Measurements from ENCODE around the gene CHST3.

Gene CHST3

GRCh38 chr10:71995887-71996575 is 31.8 kb downstream of the CHST3 start:
- no peak for DNase-seq

DNA sequence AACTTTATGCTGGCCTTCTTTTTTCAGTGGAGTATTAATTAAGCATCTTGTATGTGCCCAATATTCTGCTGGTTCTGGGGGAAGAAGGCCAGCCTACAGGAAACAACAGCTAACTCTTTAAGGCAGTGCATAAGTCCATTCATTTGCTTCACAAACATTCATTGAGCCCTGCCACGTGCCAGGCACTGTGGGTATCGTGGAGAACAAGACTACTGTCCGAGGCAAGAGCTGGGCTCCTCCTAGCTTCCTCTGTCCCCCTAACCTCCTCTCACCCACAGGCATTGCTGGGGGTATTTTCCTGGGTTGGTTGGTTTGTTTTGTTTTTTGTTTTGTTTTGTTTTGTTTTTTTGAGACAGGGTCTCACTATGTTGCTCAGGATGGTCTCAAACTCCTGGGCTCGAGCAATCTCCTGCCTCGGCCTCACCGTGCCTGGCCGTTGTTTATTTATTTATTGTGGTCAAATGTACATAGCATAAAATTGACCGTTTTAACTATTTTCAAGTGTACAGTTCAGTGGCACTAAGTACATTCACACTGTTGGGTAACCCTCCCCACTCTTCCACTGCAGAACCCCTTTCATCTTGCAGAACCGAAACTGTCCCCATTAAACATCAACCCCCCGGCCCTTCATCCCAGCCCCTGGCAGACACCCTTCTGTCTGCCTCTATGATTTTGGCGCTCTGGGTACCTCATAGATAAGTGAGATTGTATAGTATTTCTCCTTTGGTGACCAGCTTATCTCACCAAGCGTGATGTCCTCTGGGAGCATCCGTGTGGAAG is 32.6 kb downstream of the CHST3 start:
- DNase-seq, result no peak

- no peak for DNase-seq
Measured at GRCh38 chr10:71998119-71998839, 34.1 kb downstream of the CHST3 start.

DNA sequence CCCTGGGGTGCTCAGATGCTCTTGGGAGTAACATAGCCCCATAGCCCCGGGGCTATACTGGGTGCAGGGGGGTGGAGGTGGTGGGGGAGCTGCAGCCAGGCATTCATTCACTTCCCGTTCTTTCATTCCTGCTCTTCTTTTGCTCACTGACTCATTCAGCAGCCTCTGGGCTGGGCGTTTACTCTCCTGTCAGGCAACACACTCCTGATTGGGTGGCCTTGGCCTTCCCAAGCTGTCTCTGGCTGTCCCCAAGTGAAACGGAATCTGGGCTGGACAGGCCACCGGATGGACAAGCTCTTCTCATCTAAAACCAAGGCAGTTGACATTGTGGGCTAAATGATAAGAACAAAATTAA is 34.6 kb downstream of the CHST3 start:
- no peak for DNase-seq

DNA sequence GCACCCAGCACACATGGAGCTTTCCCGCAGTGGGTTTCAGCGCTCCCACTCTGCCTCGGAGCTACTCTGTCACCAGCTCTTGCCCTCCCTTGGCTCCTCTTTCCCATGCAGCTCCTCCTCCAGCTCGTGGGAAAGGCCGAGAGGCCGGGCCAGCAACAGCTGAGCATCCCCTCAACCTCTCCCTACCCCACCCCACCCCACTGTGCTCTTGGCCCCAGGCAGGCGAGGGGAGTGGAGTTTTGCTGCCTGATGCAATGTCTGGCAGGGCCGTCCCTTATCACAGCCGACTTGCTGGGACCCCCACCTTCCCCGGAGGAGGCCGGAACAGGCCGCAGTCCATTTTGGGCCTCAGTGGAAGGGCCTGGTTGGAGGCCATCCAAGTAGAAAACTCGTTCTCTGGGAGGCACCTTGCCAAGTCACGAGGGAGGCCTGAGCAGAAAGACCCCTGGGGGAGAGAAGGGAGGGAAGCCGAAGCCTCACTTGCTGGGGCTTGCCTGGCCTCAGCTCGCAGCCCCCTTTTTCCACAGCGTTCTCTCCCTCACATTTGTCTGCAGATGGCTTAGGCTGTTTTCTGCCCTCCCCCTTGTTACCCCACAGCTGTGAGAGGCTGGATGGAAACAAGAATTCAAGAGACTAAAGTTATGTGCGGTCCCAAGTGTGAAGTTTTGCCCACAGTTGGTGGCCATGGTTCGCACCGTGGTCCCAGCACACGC is 35.3 kb downstream of the CHST3 start:
- no peak for DNase-seq

GRCh38 chr10:72000073-72001032 is 36.2 kb downstream of the CHST3 start:
- no peak for DNase-seq

GRCh38 chr10:72001033-72001395 is 36.8 kb downstream of the CHST3 start:
- DNase-seq, result no peak

GRCh38 chr10:72002354-72003295 is 38.4 kb downstream of the CHST3 start:
- DNase-seq, result no peak

DNA sequence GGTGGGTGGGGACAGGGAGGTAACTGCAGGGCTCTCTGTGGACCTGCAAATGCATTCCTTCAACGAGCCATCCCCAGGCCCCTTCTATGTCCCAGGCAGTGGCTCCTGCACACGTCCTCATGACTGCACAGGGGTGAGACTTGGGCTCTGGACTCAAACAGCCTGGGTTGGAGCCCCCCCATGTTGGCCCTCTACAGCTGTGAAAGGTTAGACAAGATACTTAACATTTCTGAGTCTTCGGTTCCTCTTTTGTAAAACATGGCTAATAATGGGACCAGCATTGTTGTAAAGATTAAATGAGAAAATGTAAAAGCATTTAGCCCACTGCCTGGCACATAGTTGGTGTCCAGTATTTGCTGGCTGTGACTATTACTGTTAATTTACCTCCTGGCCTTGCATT is 41.8 kb downstream of the CHST3 start:
- no peak for DNase-seq

DNA sequence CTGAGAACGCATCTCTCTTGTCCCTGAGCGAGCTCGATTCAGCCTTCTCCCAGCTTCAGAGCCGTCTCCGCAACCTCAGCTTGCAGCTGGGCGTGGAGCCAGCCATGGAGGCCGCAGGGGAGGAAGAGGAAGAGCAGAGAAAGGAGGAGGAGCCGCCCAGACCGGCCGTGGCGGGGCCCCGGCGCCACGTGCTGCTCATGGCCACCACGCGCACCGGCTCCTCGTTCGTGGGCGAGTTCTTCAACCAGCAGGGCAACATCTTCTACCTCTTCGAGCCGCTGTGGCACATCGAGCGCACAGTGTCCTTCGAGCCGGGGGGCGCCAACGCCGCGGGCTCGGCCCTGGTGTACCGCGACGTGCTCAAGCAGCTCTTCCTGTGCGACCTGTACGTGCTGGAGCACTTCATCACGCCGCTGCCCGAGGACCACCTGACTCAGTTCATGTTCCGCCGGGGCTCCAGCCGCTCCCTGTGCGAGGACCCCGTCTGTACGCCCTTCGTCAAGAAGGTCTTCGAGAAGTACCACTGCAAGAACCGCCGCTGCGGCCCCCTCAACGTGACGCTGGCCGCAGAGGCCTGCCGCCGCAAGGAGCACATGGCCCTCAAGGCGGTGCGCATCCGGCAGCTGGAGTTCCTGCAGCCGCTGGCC is 43.2 kb downstream of the CHST3 start:
- DNase-seq, result no peak

DNA sequence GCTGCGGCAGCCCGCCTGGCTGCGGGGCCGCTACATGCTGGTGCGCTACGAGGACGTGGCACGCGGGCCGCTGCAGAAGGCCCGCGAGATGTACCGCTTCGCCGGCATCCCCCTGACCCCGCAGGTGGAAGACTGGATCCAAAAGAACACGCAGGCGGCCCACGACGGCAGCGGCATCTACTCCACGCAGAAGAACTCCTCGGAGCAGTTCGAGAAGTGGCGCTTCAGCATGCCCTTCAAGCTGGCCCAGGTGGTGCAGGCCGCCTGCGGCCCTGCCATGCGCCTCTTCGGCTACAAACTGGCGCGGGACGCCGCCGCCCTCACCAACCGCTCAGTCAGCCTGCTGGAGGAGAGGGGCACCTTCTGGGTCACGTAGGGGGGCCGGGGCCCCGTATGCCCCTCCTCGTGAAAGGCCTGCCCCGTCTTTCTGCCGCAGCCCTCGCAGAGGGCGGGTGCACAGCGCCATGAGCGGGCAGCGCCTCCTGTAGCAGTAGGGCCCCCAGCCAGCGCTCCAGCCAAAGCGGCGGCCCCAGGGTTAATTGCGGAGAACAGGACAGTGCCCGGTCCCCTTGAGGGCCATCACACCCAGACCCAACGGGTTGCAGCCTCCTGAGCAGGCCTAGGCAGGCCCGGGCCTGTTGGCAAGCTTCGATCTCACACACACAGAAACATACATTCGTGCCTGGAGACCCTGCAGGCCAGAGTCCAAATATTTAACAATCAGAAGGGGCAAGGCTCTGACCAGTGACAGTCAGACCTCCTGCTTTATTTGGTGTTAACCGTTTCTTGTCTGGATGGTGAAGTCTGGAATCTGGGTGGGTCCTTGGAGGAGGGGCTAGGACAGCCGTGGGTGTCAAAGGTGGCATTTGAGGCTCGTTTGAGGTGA is 44.1 kb downstream of the CHST3 start:
- DNase-seq, result no peak

- DNase-seq, result no peak
Measured at GRCh38 chr10:72009051-72009424, 44.8 kb downstream of the CHST3 start.

DNA sequence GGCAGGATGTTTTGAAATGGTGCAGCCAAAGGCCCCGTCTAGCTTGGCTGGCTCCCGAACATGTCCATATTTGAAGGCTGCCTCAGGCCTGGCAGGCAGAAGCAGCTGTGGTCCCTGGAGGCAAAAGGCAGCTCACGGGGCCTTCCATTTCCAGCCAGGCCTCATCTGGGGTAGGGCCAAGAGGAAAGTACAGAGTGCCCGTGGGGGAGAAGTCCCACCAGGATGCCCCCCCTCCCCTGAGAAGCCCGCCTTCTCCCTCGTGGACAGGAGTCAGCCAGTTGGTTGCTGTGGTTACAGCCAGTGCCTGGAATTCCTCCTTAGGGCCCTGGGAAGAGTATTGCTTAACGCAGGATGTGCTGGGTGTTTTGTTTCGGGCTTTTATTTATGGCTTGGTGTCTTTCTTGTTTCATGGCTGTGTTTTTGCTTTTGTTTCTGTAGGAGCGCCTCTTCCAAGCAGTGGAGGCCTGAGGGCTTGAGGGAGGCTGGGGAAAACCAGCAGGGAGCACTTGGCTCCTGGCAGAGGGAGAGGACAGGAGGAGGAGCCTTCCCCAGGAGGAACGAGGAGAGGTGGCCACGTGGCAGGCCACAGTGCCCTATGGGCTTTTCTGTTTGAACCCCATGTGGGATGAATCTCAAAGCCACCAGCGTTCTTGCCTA is 45.4 kb downstream of the CHST3 start:
- DNase-seq, result no peak

DNA sequence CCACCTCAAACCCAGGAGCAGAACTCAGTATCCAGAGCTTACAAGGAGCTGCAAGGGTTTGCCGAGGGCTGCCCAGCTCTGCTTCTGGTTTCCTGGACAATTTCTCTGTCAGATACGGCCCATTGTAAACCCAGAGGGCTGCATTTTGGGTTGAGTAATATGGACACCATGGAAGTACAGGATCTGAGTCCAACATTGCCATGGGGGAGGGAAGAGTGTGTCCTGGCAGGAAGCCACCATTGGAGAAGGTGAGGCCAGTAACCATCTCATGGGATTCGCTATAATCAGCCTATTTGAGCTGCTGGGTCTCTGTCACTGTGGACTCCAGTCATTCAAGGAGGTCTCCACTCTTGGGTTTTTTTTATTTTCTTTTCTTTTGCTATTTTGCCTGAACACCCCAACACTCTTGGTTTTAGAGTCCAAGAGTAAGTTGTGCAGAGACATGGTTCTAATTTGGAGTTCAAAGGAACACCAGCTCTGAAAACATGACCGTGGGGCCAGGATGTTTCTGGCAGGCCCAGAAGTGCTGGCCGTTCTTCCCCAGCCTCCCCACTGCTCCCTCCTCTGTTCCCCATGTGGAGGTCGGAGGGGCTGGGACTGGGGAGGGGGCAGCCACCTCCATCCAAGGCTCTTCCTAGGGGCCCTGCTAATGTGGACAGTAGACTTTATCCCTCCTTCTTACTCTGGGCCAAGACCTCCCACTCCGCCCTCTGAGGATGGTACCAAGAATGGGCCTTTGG is 46.2 kb downstream of the CHST3 start:
- DNase-seq, result no peak

- DNase-seq, result no peak
Measured at GRCh38 chr10:72011016-72011415, 46.8 kb downstream of the CHST3 start.

GRCh38 chr10:72011468-72011867 is 47.3 kb downstream of the CHST3 start:
- DNase-seq, result peak; percentile 22

- DNase-seq, result no peak
Measured at GRCh38 chr10:72011976-72012512, 47.8 kb downstream of the CHST3 start.

DNA sequence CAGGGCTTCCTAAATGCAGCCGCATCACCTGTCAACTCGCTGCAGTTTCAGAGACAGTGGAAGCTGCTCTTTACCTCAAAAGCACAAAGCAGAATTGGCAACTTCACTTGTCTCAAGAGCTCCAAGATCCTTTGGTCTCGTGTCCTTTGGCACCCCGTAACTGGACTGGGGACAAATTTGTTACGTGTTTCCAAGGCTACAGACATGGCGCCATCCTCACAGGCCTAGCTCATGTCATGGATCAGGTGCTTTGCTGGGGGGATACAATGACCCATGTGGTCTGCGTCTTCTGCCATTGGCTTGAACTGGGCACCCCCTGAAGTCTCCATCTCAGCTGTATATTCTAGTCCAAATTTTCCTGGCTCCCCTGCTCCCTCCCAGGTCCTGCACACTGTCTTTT is 48.6 kb downstream of the CHST3 start:
- DNase-seq, result no peak
